HEK293T (cell line): ENCODE measurements around the gene SCUBE3.

Experiments
- CTCF ChIA-PET: fragments of 350-600 bp; formaldehyde crosslinking; extraction: SDS; loops from one replicate; lab custom pipeline; 2021; ENCODE audit warnings: antibody characterized with exemption, inconsistent platforms; lab: Yijun Ruan, JAX
- POLR2A ChIA-PET: fragments of 350-600 bp; formaldehyde crosslinking; extraction: SDS; loops from one replicate; lab custom pipeline; 2020; ENCODE audit warnings: antibody characterized with exemption, inconsistent platforms; lab: Yijun Ruan, JAX
- DNase-seq: peaks from one replicate; pipeline ENCODE4 v3.0.0; 2012; ENCODE audit warnings: mixed read lengths; ENCODE audit errors: extremely low spot score
- ARNT ChIP-seq: fragments of 450-650 bp; IDR thresholded peaks from 2 replicates; pipeline ENCODE4 v1.6.1; 2017; ENCODE audit warnings: mild to moderate bottlenecking
- BHLHE40 ChIP-seq: fragments of 450-650 bp; IDR thresholded peaks from 2 replicates; pipeline ENCODE4 v1.6.1; 2016; ENCODE audit warnings: mild to moderate bottlenecking, moderate library complexity, borderline replicate concordance
- CTBP1 ChIP-seq: fragments of 450-650 bp; IDR thresholded peaks from 2 replicates; pipeline ENCODE4 v1.6.1; 2016; ENCODE audit warnings: borderline replicate concordance
- ELF4 ChIP-seq: fragments of 450-650 bp; IDR thresholded peaks from 2 replicates; pipeline ENCODE4 v1.6.1; 2017; ENCODE audit warnings: antibody characterized with exemption
- FOXA1 ChIP-seq: fragments of 450-650 bp; IDR thresholded peaks from 2 replicates; pipeline ENCODE4 v1.6.1; 2016; ENCODE audit warnings: mild to moderate bottlenecking
- FOXK2 ChIP-seq: fragments of 450-650 bp; IDR thresholded peaks from 2 replicates; pipeline ENCODE4 v1.6.1; 2016; ENCODE audit warnings: mild to moderate bottlenecking
- FOXM1 ChIP-seq: fragments of 450-650 bp; IDR thresholded peaks from 2 replicates; pipeline ENCODE4 v1.6.1; 2017; ENCODE audit warnings: mild to moderate bottlenecking, borderline replicate concordance
- HDGF ChIP-seq: fragments of 450-650 bp; IDR thresholded peaks from 2 replicates; pipeline ENCODE4 v1.6.1; 2017; ENCODE audit warnings: antibody characterized with exemption, borderline replicate concordance
- L3MBTL2 ChIP-seq: fragments of 450-650 bp; conservative IDR thresholded peaks from 2 replicates; pipeline ENCODE4 v1.6.1; 2016; ENCODE audit warnings: mild to moderate bottlenecking
- LEF1 ChIP-seq: fragments of 450-650 bp; IDR thresholded peaks from 2 replicates; pipeline ENCODE4 v1.6.1; 2017; ENCODE audit warnings: mild to moderate bottlenecking, borderline replicate concordance
- NFRKB ChIP-seq: fragments of 450-650 bp; IDR thresholded peaks from 2 replicates; pipeline ENCODE4 v1.6.1; 2016; ENCODE audit warnings: mild to moderate bottlenecking, moderate library complexity
- PKNOX1 ChIP-seq: fragments of 450-650 bp; IDR thresholded peaks from 2 replicates; pipeline ENCODE4 v1.6.1; 2016
- SP1 ChIP-seq: fragments of 450-650 bp; IDR thresholded peaks from 2 replicates; pipeline ENCODE4 v1.6.1; 2017
- SUZ12 ChIP-seq: fragments of 450-650 bp; IDR thresholded peaks from 2 replicates; pipeline ENCODE4 v1.6.1; 2016; ENCODE audit warnings: mild to moderate bottlenecking
- TARDBP ChIP-seq: fragments of 450-650 bp; IDR thresholded peaks from 2 replicates; pipeline ENCODE4 v1.6.1; 2016
- ZNF384 ChIP-seq: fragments of 450-650 bp; IDR thresholded peaks from 2 replicates; pipeline ENCODE4 v1.6.1; 2016

The SCUBE3 gene

GRCh38 chr6:35262596-35262995 lies 48.8 kb downstream of the SCUBE3 start:
- no peak for DNase-seq
- ChIA-PET CTCF (no interaction called here), POLR2A (no interaction called here)
- TF ChIP-seq NFRKB (no peak), LEF1 (no peak), CTBP1 (no peak), FOXK2 (no peak), TARDBP (no peak)

DNA sequence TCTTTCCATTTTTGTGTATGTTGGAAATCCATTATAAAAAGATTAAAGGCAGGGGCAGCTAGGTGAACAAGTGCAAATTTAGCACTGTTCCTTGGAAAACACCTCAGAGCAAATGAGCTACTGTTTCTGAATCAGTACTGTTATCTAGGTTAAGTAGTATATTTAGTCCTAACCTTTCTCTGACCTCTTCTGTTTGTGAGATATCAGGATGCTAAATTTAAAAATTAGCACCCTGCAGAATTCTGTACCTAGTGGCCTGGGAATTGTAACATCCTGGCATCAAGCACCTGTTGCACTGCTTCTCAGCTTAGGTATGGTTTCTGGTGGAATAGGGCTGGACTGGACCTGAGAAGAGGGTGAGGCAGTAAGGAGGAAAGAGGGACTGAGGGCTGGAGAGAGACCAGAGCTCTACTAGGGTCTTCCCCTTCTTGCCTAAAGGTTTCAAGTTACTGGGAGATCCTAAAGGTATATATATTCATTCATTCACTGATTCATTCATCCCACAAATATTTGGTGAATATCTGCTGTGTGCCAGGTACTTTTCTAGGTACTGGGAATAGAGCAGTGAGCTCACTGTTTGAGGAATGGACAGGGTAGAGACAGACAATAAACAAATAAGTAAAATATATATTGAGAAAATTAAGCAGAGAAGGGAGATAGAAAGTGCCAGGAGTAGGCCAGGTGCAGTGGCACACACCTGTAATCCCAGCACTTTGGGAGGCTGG lies 51.0 kb downstream of the SCUBE3 start:
- CTCF ChIA-PET: no interaction called here

GRCh38 chr6:35265523-35265922 lies 51.8 kb downstream of the SCUBE3 start:
- ChIA-PET CTCF (no interaction called here), POLR2A (no interaction called here)
- no peak for DNase-seq
- no peak for TF ChIP-seq FOXA1
- TF ChIP-seq SUZ12: no peak
- TF ChIP-seq CTBP1: no peak
- no peak for TF ChIP-seq PKNOX1
- TF ChIP-seq NFRKB: no peak
- TF ChIP-seq TARDBP: no peak
- TF ChIP-seq LEF1: no peak
- TF ChIP-seq ARNT: no peak
- no peak for TF ChIP-seq ELF4
- no peak for TF ChIP-seq FOXM1
- no peak for TF ChIP-seq FOXK2
- no peak for TF ChIP-seq BHLHE40
- no peak for TF ChIP-seq ZNF384
- no peak for TF ChIP-seq SP1

More for the DNA sequence above, 51.0 kb downstream of the SCUBE3 start:
- TF ChIP-seq ZNF384 (no peak), CTBP1 (no peak), BHLHE40 (no peak), L3MBTL2 (no peak), FOXK2 (no peak), FOXA1 (no peak)
- DNase-seq: no peak
- POLR2A ChIA-PET: no interaction called here

DNA sequence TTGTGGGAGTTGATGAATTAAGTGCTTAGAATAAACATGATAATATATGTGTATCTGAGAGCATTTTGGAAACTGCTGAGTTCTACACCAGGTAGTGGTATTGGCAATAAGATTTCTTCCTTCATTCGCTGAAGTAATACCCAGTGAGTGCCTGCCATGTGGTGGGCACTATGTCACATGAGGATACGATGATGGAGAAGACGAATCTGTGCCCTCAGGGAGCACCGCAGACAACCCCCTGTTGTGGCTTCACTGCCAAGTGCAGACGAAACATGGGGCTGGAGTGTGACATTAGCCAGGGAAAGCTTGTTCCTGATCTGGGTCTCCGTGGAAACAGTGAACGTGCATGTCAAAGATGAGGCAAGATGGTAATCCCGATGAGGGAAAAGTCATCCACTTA lies 53.7 kb downstream of the SCUBE3 start:
- TF ChIP-seq HDGF (no peak), TARDBP (no peak)
- CTCF ChIA-PET: interaction anchor here (0.8 kb wide), 1 partner anchor 28 kb away, joined by 3 read pairs; no protein-coding TSS in a partner anchor
- POLR2A ChIA-PET: interaction anchor here (1.0 to 1.6 kb wide), 2 partner anchors 8 to 20 kb away, joined by 4 to 6 read pairs; partner anchors contain the start of gene ZNF76
- no peak for DNase-seq

GRCh38 chr6:35267897-35268296 lies 54.1 kb downstream of the SCUBE3 start:
- DNase-seq: no peak
- TF ChIP-seq FOXM1 (no peak), FOXA1 (no peak), ELF4 (no peak), NFRKB (no peak), TARDBP (no peak), ARNT (no peak), BHLHE40 (no peak), SUZ12 (no peak), CTBP1 (no peak), HDGF (no peak), LEF1 (no peak), FOXK2 (no peak), L3MBTL2 (no peak)
- ChIA-PET CTCF (interaction anchor here (0.6 to 0.8 kb wide), 2 partner anchors 28 to 37 kb away, joined by 3 to 5 read pairs; no protein-coding TSS in a partner anchor), POLR2A (interaction anchor here (1.0 to 1.6 kb wide), 2 partner anchors 9 to 19 kb away, joined by 4 to 6 read pairs; partner anchors contain the start of gene ZNF76)

DNA sequence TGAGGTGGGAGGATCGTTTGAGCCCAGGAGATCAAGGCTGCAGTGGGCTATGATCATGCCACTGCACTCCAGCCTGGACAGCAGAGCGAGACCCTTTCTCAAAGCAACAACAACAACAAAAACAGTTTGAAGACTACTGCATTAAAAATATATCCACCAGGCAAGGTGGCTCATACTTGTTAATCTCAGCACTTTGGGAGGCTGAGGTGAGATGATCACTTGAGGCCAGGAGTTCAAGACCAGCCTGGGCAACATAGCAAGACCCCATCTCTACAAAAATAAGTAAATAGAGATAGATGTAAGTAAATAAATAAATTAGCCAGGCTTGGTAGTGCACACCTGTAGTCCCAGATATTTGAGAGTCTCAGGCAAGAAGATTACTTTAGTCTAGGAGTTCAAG lies 58.2 kb downstream of the SCUBE3 start:
- no peak for DNase-seq
- POLR2A ChIA-PET: no interaction called here
- TF ChIP-seq NFRKB (no peak), PKNOX1 (no peak), L3MBTL2 (no peak), BHLHE40 (no peak)
- CTCF ChIA-PET: no interaction called here

- ChIA-PET POLR2A (no interaction called here), CTCF (interaction anchor here (0.6 kb wide), 1 partner anchor 34 kb away, joined by 3 read pairs; no protein-coding TSS in a partner anchor)
- no peak for DNase-seq
- TF ChIP-seq SUZ12: no peak
- no peak for TF ChIP-seq L3MBTL2
- TF ChIP-seq FOXM1: no peak
- TF ChIP-seq PKNOX1: no peak
These were observed 60.2 kb downstream of the SCUBE3 start for GRCh38 chr6:35273822-35274559.
